ENCODE measurements around the gene ZFYVE21.

ZFYVE21 gene

GRCh38 chr14:103692159-103692558, 23.5 kb upstream of the ZFYVE21 start:
- no peak for DNase-seq (ENCODE audit: low read depth)

GRCh38 chr14:103692871-103693270, 22.7 kb upstream of the ZFYVE21 start:
- no peak for DNase-seq (ENCODE audit: low read depth)

GRCh38 chr14:103693515-103693914, 22.1 kb upstream of the ZFYVE21 start:
- no peak for DNase-seq (ENCODE audit: low read depth)

- no peak for DNase-seq (ENCODE audit: low read depth)
Observed at GRCh38 chr14:103694572-103695026, 21.0 kb upstream of the ZFYVE21 start.

- DNase-seq (ENCODE audit: low read depth), result no peak
Observed at GRCh38 chr14:103695296-103696069, 20.1 kb upstream of the ZFYVE21 start.

- DNase-seq (ENCODE audit: low read depth), result no peak
Observed at GRCh38 chr14:103696070-103696402, 19.6 kb upstream of the ZFYVE21 start.

GRCh38 chr14:103696466-103697071, 19.0 kb upstream of the ZFYVE21 start:
- DNase-seq (ENCODE audit: low read depth), result no peak

GRCh38 chr14:103697206-103697602, 18.4 kb upstream of the ZFYVE21 start:
- DNase-seq (ENCODE audit: low read depth), result no peak

GRCh38 chr14:103697603-103698379, 17.8 kb upstream of the ZFYVE21 start:
- DNase-seq (ENCODE audit: low read depth), result no peak

- no peak for DNase-seq (ENCODE audit: low read depth)
Observed at GRCh38 chr14:103698380-103699260, 17.0 kb upstream of the ZFYVE21 start.

- no peak for DNase-seq (ENCODE audit: low read depth)
Observed at GRCh38 chr14:103699261-103699661, 16.3 kb upstream of the ZFYVE21 start.

GRCh38 chr14:103699901-103700752, 15.5 kb upstream of the ZFYVE21 start:
- DNase-seq (ENCODE audit: low read depth), result no peak

GRCh38 chr14:103700753-103701490, 14.7 kb upstream of the ZFYVE21 start:
- DNase-seq (ENCODE audit: low read depth), result no peak

- no peak for DNase-seq (ENCODE audit: low read depth)
Observed at GRCh38 chr14:103702095-103702494, 13.5 kb upstream of the ZFYVE21 start.

- DNase-seq (ENCODE audit: low read depth), result no peak
Observed at GRCh38 chr14:103702497-103703432, 12.8 kb upstream of the ZFYVE21 start.

GRCh38 chr14:103703433-103704385, 11.9 kb upstream of the ZFYVE21 start:
- no peak for DNase-seq (ENCODE audit: low read depth)

GRCh38 chr14:103704708-103705107, 10.9 kb upstream of the ZFYVE21 start:
- DNase-seq (ENCODE audit: low read depth), result no peak

- no peak for DNase-seq (ENCODE audit: low read depth)
Observed at GRCh38 chr14:103705118-103705503, 10.5 kb upstream of the ZFYVE21 start.
